KBM-7 (cell line): ENCODE measurements around the gene LRRD1.
A peak's percentile ranks its signal among the peaks of the same experiment; 100 is the strongest.
"Not testable (repeated sequence)": the region's sequence is repeated elsewhere in the genome, so short reads cannot be mapped to it uniquely, and the experiment has no call there.

ENCODE experiments used
- DNase-seq: peaks from one replicate; pipeline ENCODE4 v3.0.0-alpha.2; 2015
- in situ Hi-C: fragments of 300-500 bp; cut with MboI; formaldehyde crosslinking; loops from 2 replicates; pipeline ENCODE4 v1.14.3; 2020; ENCODE audit warnings: low sequenced_read_pairs, low pct_unique_long_range_greater_than_20kb, mixed read lengths

Gene LRRD1

DNA sequence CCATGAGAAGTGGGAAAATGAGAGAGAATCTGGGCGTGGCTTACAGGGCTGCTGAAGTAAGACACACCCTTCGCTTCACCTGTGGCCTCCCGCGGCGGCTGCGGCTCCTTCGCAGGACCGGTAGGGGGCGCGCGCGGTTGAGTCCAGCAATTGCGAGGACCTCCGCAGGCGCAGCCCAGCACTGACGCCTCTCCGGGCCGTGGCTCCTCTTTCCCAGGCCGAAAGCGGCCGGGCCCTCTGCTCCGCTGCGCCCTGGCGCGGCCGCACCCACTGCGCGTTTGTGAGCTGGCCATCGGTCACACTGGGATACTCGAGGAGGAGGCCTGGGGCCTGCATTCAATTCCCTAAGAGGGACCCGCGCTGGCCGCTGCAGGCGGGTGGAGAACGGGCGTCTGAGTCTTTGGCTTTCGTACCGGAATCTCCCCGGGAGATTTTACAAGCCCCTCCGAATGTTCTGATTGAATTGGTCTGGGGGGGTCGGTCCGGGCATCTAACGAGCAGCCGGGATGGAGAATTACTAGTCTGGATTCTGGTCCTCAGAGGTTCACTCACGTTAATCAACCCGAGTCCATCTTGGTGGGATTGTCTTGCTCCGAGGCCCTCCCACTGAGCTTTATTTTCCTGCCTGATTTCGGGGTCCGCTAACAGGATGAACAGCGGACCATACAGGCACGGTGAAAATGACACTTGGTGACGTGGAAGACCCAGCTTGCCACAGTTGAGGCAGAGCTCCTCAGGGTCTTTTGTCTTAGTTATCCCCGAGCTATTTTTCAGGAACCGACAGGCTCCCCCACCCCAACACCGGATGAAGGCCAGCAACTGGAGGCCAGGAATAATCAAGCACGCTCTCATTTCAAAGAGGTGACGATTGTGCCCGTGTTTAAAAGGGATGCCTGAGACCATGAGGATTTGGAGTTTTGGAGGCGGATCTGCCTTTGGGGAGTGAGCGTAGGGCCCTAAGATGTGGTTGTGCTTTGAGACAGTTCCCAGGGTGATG is at the start of gene LRRD1:
Gene LRRD1 (minus strand): TSS at position 215 of the 997 bp plus-strand sequence. CDS start 13,940 bp downstream, outside the sequence.
- peak; percentile 88 for DNase-seq

GRCh38 chr7:92228742-92229141 is 49.8 kb upstream of the LRRD1 start:
- in situ Hi-C loops: no loop called here

More for the DNA sequence above, at the start of gene LRRD1:
- in situ Hi-C loops: no loop called here

GRCh38 chr7:92228100-92228499 is 49.2 kb upstream of the LRRD1 start:
- DNase-seq: no peak
- in situ Hi-C loops: no loop called here

More at GRCh38 chr7:92228742-92229141, 49.8 kb upstream of the LRRD1 start:
- DNase-seq: no peak

GRCh38 chr7:92226981-92227380 is 48.0 kb upstream of the LRRD1 start:
- in situ Hi-C loops: no loop called here
- no peak for DNase-seq

DNA sequence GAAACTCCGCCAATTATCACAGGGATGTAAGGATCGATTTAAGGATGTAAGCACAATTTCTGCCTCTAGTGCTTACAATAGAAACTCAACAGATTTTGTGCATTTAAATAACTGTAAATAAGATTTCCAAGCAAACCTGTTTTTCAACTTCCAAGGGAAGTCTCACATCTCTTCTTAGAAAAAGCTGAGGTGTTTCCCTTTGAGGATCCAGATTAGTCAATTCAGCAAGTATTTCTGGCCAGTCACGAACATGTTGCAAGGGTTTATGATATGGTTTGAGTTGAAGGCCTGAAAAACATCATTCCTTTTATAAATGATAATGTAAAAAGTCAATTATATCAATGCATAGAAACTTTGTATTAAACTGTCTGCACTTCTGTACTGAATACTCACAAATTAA is 42.8 kb upstream of the LRRD1 start:
- in situ Hi-C loops: no loop called here
- no peak for DNase-seq

DNA sequence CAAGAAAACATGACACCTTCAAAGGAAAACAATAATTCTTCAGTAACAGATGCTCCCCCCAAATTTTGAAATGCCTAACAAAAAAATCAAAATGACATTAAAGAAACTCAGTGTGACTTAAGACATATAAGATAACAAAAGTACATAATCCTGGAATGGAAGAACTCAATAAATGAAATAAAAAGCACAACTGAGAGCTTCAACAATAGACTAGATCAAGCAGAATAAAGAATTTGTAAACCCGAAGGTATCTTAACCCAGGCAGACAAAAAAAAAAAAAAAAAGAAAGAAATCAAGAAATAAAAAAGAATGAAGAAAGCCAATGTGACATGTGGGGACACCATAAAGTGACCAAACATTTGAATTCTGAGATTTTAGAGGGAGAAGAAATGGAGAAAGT is 27.7 kb upstream of the LRRD1 start:
- in situ Hi-C loops: no loop called here
- peak; percentile 7 for DNase-seq

DNA sequence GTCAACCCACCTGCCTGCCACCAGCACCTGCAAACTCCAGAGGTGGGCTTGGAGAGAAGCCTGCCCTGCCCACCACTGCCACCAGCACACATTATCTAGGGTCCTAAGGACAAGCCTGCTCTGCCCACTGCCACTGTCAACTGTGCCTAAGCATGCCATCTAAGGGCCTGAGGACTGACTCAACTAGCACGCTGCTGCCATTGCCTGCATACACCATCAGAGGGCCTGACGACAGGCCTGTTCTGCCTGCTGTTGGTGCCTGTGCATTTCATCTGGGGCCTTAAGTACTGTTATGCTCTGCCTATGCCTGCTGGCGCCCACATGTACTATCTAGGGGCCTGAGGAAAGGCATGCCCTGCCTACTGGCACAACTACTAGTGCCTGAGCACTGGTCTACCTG is 27.0 kb upstream of the LRRD1 start:
- DNase-seq: no peak
- in situ Hi-C loops: no loop called here

- in situ Hi-C loops: no loop called here
- DNase-seq: no peak
Observed at GRCh38 chr7:92200791-92201190, 21.8 kb upstream of the LRRD1 start.

GRCh38 chr7:92192326-92192725 is 13.4 kb upstream of the LRRD1 start:
- DNase-seq: no peak
- in situ Hi-C loops: no loop called here

DNA sequence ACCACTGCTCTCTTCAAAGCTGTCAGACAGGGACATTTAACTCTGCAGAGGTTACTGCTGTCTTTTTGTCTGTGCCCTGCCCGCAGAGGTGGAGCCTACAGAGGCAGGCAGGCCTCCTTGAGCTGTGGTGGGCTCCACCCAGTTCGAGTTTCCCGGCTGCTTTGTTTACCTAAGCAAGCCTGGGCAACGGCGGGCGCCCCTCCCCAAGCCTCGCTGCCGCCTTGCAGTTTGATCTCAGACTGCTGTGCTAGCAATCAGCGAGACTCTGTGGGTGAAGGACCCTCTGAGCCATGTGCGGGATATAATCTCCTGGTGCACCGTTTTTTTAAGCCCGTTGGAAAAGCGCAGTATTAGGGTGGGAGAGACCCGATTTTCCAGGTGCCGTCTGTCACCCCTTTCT is 10.3 kb upstream of the LRRD1 start:
- in situ Hi-C loops, DNase-seq: not testable (repeated sequence)

DNA sequence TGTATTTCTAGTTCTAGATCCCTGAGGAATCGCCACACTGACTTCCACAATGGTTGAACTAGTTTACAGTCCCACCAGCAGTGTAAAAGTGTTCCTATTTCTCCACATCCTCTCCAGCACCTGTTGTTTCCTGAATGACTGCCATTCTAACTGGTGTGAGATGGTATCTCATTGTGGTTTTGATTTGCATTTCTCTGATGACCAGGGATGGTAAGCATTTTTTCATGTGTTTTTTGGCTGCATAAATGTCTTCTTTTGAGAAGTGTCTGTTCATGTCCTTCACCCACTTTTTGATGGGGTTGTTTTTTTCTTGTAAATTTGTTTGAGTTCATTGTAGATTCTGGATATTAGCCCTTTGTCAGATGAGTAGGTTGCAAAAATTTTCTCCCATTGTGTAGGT is 5.4 kb upstream of the LRRD1 start:
- DNase-seq, in situ Hi-C loops: not testable (repeated sequence)

- no peak for DNase-seq
- in situ Hi-C loops: no loop called here
Observed at GRCh38 chr7:92177362-92177761, 1.6 kb downstream of the LRRD1 start.

DNA sequence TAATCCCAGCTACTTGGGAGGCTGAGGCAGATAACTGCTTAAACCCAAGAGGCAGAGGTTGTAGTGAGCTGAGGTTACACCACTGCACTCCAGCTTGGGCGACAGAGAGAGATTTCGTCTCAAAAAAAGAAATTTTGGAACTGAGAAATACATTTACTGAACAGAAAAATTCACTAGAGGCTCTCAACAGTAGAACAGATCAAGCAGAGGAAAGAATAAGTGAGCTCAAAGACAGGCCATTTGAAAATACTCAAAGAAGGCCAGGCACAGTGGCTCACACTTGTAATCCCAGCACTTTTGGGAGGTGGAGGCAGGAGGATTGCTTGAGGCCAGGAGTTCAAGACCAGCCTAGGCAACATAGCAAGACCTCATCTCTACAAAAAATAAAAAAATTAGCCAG is 9.4 kb downstream of the LRRD1 start:
- in situ Hi-C loops, DNase-seq: not testable (repeated sequence)

DNA sequence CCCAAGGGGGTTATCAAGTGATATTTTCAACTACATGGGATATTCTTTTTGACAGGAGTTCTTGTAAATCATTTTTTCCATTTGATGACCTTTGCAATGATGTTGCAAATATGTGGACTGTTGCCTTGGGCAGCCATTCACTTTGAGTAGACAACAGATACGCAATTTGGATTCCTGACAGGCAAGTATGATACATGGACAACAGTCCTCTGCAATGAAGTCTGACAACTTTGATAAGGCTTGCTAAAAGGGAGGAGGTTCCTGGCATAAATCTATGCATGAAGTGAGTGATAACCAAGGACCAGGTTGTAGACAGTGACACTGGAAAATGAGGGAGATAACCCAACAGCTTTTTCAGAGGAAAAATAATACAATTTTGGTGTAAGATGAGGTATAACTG is 17.7 kb downstream of the LRRD1 start:
- DNase-seq: no peak
- in situ Hi-C loops: no loop called here

DNA sequence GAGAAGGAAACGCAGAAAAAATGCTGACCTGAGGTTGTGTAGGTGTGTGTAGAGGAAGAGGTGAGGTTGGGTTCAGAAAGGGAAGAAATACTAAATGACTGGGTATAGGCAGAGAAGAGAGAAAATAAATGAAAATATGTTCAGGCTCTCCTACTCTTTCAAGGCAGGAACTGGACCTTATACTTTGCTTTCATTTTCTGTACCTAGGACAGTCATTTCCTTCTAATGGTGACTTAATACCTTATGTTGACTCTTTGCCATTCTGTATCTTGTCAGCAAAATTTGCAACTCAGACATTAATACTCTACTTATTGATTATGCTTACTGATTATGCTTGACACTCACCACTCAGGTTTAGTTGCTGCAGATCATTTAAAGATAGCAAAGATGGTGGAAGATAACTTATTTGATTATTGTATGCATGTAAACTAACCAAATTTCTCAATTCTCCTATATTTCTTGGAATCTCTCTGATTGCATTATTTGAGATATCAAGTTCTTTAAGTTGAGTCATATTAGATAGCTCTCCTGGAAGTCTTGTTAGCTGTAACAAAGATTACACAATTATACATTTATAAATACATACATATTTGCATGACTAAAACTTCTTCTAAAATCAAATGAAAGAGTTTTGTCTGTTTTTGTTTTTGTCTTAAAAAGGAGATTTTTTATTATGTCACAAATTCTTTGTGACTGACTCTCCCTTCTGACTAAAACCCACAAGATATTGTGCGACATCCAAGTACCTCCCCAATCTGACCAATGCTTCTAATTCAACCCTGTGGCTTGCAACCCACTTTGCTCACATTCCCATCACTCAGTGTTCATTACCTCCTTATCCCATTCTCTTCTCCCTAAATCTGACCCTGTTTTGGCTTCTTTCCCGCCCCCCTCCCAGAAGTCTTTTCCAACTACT is 20.0 kb downstream of the LRRD1 start:
- in situ Hi-C loops: no loop called here
- no peak for DNase-seq

DNA sequence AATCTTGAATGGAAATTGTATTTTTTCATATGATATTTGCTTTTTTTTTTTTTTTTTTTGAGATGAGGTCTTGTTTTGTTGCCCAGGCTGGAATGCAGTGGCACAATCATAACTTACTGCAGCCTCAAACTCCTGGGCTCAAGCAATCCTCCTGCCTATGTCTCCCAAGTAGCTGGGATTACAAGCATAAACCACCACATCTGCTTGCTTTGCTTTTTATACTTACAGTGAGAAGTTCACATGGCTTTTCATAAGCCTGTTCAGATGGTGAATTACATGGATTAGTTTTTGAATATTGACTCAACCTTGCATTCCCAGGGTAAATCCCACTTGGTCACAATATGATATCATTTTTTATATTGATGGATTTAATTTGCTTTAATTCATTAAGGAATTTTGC is 22.0 kb downstream of the LRRD1 start:
- in situ Hi-C loops: no loop called here
- no peak for DNase-seq

DNA sequence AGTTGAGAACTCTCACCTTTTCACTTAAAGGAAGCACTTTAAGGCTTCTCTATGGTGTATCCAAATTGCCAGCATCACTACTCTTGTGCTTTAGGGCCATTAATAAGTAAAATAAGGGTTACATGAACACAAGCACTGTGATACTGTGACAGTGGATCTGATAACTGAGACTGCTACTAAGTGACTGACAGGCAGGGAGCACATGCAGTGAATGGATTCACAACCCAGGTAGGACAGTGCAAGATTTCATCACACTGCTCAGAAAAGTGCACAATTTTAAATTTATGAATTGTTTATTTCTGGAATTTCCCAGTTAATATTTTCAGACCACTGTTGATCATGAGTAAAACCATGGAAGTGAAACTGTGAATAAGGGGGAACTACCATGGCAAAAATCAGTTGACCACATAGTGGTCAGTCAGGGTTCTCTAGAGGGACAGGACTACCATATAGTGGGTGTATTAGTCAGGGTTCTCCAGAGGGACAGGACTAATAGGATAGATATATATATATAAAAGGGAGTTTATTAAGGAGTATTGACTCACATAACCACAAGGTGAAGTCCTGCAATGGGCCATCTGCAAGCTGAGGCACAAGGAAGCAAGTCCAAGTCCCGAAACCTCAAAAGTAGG is 23.7 kb downstream of the LRRD1 start:
- DNase-seq: no peak
- in situ Hi-C loops: no loop called here

DNA sequence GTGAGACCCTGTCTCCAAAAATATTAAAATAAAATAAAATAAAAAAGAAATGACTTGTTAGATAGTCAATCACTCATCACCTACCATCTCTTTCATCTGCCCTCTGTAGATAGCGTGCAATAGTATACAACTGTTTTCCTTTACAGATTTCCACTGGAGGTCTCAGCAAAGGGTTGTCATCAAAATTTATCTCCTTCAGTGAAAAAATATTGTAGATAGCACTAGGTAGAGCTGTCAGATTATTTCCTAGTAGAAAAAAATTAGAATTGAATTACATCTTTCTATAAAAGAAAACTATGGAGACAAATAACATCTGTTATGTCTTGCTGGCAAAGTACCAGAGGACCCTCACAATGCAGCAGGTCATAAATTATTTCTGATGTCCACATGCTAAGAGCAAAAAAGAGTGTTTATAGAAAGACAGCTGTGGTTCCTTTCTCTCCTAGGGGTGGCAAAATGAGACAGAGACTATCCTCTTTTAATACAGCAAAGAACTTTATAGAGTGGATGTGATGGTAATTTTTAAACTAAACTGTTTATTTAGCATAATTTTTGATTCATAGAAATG is 28.4 kb downstream of the LRRD1 start:
- in situ Hi-C loops: no loop called here
- DNase-seq: no peak

DNA sequence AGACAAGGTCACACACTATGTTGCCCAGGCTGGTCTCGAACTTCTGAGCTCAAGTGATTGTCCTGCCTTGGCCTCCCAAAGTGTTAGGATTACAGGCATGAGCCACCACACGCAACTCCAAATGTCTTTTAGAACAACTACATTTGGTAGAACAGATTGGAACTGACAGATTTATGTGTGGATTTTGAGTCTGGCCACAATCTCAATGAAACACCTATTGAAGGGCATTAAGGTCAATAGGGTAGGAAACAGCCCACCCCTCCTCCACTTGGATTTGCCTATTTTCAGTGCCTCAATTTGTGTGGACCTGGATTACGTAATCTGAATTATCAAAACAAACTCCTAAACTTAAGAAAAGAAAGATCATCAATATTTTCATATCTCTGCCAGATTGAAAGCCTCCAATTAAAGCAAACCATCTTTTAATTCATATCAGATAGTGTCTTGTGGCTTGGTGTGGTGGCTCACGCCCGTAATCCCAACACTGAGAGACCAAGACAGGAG is 29.2 kb downstream of the LRRD1 start:
- in situ Hi-C loops: no loop called here
- DNase-seq: no peak
